ENCODE measurements around the gene CLNK.

Gene CLNK

DNA sequence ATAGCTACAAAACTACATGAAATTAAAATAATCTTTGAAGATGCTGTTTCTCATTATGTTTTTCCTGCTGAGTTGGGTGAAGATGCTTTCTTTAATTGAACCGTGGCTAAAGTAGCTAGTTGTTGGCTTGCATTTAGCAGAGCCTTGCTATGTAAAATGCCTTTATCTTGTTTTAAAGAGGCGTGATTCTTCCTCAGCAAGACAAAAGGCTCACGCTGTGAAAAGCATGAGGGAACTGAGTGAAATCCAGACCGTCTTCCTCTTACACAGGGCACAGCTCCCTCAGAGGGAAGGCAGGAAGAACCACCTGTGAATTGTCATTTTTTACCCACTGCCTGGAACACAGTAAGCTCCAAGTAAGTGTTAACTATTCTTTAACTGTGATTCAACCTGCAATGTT lies 188.4 kb downstream of the CLNK start:
- no peak for TF ChIP-seq POLR2A (IDR thresholded peaks at IDR 0.05; ENCODE audit: low read depth, low read length)
- DNase-seq (ENCODE audit: insufficient read length, low spot score) (no peak), FAIRE-seq (no peak)

DNA sequence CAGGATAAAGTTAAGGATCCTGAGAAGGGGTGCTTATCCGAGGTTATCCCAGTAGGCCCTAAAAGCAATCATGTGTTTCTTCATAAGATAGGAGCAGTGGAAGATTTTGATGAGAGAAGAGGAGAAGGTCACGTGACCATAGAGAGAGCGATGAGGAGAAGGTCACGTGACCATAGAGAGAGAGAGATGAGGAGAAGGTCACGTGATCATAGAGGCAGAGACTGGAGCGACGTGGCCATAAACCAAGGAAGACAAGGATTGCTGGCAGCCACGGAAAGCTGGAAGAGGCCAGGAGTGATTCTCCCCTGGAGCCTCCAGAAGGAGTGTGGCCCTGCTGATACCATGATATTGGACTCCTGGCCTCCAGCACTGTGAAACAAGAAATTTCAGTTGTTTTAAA lies 188.9 kb downstream of the CLNK start:
- DNase-seq (ENCODE audit: insufficient read length, low spot score) (no peak), FAIRE-seq (no peak)
- no peak for TF ChIP-seq POLR2A (IDR thresholded peaks at IDR 0.05; ENCODE audit: low read depth, low read length)

DNA sequence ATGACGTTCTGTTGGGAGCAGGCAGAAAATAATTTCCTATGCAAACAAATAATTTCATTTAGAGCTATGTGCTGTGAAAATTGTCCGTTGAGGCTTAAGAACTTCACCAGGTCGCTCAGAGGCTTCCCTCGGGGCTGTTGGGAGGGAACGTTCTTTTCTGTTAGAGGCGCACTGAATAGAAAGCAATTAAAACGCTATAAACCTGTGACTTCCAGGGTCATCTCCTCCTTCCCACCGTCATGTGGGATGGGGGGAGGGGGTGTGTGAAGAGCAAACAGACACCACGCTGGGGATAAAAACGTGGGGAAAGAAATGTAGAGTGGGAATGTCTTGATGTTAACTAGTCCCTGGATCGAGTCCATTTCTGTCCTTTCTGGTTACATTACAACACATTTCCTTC lies 192.1 kb downstream of the CLNK start:
- no peak for FAIRE-seq
- no peak for TF ChIP-seq POLR2A (IDR thresholded peaks at IDR 0.05; ENCODE audit: low read depth, low read length)
- DNase-seq (ENCODE audit: insufficient read length, low spot score) = no peak

DNA sequence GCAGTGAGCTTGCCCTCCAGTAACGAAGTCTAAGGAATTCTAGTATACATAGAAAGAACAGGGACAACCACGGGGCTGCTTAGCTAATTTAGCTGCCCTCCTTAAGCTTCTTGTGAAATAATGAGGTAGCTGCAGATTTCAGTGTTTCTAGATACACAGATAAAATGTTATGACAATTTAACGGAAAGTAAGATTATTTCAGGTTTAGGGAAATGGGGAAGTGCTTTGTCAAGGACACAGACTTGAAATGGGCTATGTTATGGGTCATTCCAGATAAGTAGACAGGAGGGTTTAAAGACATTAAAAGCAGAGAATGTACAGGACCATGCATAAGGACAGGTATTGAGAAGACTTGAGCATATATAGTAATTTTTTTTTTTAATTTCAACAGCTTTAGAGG lies 193.2 kb downstream of the CLNK start:
- TF ChIP-seq POLR2A (IDR thresholded peaks at IDR 0.05; ENCODE audit: low read depth, low read length) = no peak
- FAIRE-seq = no peak
- no peak for DNase-seq (ENCODE audit: insufficient read length, low spot score)

DNA sequence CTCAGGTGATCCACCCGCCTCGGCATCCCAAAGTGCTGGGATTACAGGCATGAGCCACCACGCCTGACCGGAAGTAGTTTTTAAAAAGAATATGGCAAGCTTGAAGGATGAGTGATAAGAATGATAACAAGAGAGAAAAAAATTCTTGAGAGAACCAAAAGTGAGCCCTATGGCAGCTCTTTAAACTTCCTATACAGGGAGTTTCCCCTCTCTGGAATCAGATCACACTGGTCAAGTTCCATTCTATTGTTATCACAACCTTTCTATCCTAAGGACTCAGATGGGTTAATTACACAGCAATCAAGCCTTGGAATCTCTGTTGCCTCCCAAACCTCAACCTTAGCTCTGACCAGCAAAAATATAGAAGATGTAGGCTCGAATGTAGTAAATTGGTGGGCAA lies 193.6 kb downstream of the CLNK start:
- DNase-seq (ENCODE audit: insufficient read length, low spot score) (no peak), FAIRE-seq (no peak)
- TF ChIP-seq POLR2A (IDR thresholded peaks at IDR 0.05; ENCODE audit: low read depth, low read length) = no peak

DNA sequence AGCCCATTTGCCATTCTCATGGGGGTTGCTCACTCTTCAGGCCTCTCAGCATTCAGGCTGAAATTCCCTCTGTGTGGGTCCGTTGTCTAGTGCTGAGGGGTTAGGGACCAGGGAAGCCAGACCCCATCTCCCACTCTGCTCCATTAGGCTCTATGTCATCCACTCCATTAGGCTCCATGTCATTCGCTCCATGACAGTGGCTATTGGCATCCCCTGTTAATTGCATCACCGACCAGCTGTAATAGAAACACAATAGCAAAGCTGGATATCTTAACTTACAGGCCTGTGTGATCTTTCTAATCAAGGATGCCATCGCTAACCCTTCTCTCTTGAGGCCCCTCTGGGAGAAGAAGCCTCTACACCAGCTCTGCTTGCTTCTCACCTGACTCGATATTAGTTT lies 201.7 kb downstream of the CLNK start:
- no peak for DNase-seq (ENCODE audit: insufficient read length, low spot score)
- TF ChIP-seq POLR2A (IDR thresholded peaks at IDR 0.05; ENCODE audit: low read depth, low read length) = no peak
- no peak for FAIRE-seq

DNA sequence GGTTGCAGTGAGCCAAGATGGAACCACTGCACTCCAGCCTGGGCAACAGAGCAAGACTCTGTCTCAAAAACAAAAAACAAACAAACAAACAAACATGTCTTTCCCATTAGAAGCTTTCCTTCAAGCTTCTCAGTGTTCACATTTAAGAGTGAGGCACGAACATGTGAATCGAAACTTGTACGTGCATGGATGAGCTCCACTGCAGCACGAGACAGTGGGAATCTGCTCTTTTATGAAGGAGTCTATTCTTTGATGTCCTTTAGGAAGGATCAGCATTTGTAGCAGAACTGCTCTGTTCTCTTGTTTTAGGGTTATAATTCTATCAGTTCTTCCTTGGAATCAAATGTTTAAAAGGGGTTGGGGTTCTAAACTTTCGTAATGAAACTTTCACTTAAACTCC lies 204.0 kb downstream of the CLNK start:
- DNase-seq (ENCODE audit: insufficient read length, low spot score) = no peak
- no peak for FAIRE-seq
- TF ChIP-seq POLR2A (IDR thresholded peaks at IDR 0.05; ENCODE audit: low read depth, low read length) = no peak

DNA sequence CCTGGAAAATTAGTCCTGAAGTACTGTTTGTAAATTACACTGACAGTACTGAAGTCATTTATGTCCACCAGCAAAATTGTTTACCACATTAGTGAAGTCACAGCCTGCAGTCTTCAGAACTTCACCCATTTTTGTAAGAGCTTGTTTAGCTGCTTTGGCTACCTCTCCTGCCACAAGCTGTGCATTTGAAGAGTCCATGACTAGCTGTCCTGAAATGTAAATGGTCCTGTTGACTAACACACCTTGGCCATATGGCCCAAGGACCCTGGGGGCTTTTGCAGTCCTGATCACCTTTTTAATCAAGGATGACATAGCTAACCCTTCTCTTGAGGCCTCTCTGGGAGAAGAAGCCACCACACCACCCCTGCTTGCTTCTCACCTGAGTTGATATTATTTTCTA lies 205.9 kb downstream of the CLNK start:
- no peak for TF ChIP-seq POLR2A (IDR thresholded peaks at IDR 0.05; ENCODE audit: low read depth, low read length)
- no peak for DNase-seq (ENCODE audit: insufficient read length, low spot score)
- FAIRE-seq = no peak

DNA sequence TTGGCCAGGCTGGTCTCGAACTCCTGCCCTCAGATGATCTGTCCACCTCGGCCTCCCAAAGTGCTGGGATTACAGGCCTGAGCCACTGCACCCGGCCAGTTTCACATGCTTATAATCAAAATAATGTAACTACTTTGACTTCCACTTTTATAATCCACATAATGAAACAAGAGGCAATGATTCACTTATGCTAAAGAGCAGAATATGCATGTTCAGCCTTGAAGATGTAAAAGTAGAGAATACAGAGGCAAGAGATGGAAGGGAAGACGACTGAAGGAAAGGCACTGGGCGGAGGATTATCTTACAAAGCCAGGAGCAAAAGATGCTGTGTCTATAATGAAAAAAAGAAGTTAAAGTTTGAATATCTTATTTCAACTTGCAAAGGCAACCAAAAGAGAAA lies 214.1 kb downstream of the CLNK start:
- no peak for FAIRE-seq

DNA sequence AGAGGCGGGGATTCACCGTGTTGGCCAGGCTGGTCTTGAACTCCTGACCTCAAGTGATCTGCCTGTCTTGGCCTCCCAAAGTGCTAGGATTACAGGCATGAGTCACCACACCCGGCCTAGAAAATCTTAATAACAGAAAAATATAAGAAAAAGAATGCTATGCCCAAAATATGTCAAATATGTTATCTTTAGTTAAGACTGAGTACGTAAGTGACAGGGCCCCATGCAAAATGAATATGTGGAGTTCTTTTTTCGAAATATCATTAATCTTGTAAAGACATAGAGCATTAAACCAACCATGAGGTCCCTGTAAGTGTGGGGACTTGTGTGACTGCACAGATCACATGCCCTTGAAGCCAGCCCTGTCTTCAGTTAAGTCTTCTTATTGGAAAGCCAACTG lies 218.4 kb downstream of the CLNK start:
- no peak for TF ChIP-seq POLR2A (IDR thresholded peaks at IDR 0.05; ENCODE audit: low read depth, low read length)
- no peak for FAIRE-seq
- DNase-seq (ENCODE audit: insufficient read length, low spot score) = no peak

More for the DNA sequence above, 214.1 kb downstream of the CLNK start:
- no peak for DNase-seq (ENCODE audit: insufficient read length, low spot score)
- no peak for TF ChIP-seq POLR2A (IDR thresholded peaks at IDR 0.05; ENCODE audit: low read depth, low read length)

DNA sequence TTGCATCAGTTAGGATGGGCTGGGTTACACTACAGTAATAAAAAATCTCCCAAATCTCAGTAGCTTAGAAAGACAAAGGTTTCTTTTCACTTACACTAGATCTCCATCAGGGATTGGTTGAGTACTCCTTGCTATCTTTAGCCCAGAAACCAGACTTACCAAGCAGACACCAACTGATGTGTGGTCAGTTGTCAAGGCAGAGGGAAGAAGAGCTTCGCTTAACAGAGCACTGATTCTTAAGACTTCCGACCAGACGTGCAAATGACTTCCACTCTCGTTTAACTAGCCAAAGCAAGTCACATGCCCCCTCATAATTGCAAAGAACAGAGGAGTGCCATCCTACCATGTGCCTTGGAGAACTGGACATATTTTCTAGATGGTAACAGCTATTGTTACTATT lies 221.7 kb downstream of the CLNK start:
- TF ChIP-seq POLR2A (IDR thresholded peaks at IDR 0.05; ENCODE audit: low read depth, low read length) = no peak
- FAIRE-seq (no peak), DNase-seq (ENCODE audit: insufficient read length, low spot score) (no peak)

DNA sequence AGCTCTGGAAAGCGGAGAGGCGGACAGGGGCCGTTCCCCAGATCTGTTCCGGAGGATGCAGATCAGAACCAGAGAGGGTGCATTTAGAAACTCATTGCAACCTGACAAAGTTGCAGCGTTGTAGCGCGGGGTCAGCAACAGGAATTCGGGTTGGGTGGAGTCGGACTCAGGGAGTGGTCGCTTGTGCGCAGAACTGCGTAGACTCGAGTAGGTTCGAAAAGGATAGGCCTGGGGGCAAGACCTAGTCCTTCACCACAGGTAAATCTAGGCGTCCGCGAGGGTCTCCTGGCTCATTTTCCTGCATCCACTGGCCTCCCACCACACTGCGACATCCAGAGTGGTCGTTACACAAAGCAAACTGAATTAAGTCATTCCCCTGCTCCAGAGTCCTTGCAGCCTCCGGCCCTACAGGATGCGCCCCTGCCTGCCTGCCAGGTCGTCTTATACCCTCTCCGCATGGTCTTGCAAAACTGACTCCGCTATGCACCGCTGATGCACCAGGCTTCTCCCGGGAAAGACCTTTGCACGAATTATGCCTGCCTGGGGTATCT lies 222.6 kb downstream of the CLNK start:
- DNase-seq (ENCODE audit: insufficient read length, low spot score) = no peak
- FAIRE-seq = no peak
- TF ChIP-seq POLR2A (IDR thresholded peaks at IDR 0.05; ENCODE audit: low read depth, low read length) = no peak

DNA sequence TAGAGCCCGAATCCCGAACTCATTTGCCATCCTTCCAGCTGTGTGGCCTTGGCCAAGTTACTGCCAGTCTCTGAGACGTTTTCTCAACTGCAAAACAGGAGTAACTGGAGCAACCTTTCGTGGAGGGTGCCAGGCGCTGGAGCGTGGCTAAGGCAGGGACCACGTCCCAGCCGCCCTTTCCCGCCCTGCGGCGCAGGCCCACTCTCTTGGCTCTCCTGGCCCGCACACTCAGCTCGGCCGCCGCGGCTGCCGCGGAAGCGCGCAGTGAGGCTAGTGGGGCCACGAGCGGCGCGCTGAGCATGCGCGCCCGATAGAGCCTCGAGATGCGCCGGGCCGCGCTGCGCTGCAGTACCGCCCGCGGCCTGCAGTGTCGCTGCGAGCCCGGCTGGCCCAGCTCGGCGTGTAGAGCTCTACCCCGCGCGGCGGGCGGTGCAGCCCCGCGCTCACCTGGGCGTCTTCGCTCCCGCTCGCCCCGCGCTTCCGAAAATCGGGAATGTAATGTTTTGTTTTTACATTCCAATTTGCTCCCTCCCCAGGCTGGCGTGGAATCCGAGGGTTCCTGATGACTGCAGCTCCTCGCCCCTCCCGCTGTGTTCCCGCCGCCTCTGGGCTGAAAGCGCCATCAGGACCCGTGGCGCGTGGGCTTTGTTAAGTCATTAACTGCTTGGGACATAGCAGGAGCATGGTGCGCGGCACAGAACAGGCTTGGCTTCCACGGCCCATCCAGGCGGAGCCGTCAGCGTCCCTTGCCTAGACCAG lies 223.3 kb downstream of the CLNK start:
- FAIRE-seq (no peak), DNase-seq (ENCODE audit: insufficient read length, low spot score) (no peak)
- TF ChIP-seq POLR2A (IDR thresholded peaks at IDR 0.05; ENCODE audit: low read depth, low read length) = no peak

DNA sequence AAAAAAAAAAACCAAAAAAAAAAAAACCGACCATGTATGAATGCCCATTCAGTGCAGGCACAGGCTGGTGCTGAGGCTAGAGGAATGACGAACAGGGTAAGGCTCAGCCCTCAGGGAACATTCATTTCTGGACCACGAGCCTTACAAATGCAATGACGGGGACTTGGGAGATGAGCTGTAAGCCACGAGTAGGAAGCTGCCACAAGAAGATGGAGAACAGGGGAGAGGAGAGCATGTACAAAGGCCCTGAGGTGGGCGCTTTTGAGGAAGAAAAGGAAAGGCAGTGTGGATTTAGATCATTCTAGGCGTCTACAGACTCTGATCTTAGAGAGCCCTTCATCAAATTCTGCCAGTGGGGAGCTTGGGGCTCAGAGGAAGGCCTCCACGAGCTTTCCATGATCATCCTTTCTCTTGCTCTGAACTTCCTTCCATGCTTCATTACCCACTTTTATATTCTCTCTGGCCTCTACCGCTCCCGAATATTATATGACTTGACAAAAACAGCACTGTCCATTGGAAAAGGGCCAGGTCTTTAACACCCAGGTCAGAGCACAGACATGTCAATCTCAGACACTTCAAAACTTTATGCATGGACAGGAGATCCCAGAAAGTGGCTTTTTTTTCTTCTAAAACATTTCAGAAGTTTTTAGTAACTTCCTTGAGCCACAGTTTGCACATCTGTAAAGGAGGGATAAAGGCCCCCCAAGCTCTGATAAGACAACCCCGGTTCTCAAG lies 224.1 kb downstream of the CLNK start:
- DNase-seq (ENCODE audit: insufficient read length, low spot score) (no peak), FAIRE-seq (no peak)
- no peak for TF ChIP-seq POLR2A (IDR thresholded peaks at IDR 0.05; ENCODE audit: low read depth, low read length)

DNA sequence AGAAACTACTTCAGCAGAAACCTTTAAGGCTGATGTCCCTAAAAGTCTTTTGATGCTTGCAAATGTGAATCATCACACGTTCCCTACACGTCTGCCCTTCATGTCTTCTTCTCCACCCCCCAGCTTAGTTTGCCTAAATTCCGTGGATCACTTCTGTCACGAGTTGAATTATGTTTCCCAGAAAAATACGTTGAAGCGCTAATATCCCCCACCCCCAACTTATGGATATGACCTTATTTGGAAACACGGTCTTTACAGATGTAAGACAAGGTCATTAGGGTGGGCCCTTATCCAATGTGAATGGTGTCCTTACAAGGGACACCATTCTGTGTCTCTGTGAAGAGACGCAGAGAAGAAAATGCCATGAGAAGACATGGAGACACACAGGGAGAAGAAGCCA lies 225.3 kb downstream of the CLNK start:
- no peak for TF ChIP-seq POLR2A (IDR thresholded peaks at IDR 0.05; ENCODE audit: low read depth, low read length)
- FAIRE-seq (no peak), DNase-seq (ENCODE audit: insufficient read length, low spot score) (no peak)

Data from H54 (cell line).